Islet of Langerhans (tissue), 1 donor: ENCODE results near the gene CARD9.
"Not testable (repeated sequence)": the region's sequence is repeated elsewhere in the genome, so short reads cannot be mapped to it uniquely, and the experiment has no call there.

Source experiments
- FAIRE-seq: peaks from one replicate; lab custom pipeline; 2011; peaks lifted over from hg19 to GRCh38; lab: Jason Lieb, UNC

The CARD9 gene, protein sequence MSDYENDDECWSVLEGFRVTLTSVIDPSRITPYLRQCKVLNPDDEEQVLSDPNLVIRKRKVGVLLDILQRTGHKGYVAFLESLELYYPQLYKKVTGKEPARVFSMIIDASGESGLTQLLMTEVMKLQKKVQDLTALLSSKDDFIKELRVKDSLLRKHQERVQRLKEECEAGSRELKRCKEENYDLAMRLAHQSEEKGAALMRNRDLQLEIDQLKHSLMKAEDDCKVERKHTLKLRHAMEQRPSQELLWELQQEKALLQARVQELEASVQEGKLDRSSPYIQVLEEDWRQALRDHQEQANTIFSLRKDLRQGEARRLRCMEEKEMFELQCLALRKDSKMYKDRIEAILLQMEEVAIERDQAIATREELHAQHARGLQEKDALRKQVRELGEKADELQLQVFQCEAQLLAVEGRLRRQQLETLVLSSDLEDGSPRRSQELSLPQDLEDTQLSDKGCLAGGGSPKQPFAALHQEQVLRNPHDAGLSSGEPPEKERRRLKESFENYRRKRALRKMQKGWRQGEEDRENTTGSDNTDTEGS

DNA sequence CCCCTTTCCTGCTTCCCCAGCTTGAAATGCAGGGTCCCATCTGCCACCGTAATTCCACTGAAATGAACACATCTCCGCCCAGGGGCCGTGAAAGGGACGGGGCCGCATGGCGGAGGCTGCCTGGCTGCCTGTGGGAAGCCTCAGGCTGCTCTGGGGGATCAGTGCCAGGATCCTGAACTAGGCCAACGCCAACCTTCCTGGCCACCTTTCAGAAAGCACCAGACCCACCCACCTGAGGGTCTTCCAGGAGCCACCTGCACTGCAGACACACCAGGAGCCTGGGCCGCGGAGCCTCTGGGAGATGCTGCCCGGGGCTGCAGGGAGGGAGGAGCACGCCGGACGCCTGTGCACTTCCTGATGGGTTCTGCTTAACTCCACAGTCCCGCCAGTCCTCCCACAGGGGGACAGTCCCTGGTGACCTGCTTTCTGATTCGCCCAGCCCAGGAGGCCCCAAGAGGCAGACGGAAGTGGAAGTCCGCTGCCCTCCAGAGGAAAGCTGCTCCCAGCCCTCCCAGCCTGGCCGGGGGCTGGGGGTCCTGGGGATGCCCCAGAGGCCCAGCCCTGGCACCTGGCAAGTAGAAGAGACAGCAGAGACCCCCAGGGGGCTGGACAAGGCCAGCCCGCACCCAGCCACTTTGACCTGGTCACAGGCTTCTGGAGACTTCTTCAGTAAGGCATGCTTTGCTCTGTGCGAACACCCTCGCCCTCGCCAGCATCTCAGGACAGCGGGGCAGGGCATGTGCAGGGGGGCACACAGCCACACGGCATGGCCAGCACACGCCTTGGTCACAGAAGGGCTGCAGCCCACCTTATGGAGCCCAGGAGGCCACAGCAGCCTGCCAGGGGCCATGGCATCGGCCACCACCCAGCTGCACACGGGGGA is at the start of gene CARD9:
Gene CARD9 (minus strand): TSS at position 370 of the 883 bp plus-strand sequence. CDS start 1,591 bp downstream, outside the sequence.
- FAIRE-seq, result no peak

DNA sequence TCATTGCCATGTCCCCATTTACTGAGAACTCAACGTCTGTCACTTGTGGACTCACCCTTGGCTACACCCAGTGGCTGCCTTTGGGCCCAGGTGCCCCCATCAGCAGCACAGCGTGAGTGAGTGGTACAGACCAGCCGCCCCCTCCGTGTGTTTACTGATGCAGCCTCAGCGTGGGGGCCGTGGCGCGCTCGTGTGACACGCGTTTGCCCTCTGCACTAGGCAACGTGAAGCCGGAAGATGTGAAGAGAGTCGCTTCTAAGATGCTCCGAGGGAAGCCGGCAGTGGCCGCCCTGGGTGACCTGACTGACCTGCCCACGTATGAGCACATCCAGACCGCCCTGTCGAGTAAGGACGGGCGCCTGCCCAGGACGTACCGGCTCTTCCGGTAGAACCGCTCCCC is 49.4 kb upstream of the CARD9 start:
- FAIRE-seq, result no peak

DNA sequence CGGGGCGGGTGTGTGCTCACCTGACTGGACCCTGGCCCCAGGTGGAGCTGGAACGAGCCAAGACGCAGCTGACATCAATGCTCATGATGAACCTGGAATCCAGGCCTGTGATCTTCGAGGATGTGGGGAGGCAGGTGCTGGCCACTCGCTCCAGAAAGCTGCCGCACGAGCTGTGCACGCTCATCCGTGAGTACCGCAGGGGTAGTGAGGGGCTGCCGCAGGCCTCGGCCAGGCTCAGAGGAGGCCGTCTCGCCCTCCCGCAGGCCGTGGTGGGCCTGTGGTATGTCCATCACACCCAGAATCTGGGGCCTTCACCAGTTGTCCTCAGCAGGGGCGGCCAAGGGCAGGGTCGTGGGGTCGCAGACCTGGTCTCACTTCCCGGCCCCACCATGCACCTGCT is 48.3 kb upstream of the CARD9 start:
- FAIRE-seq, result no peak

DNA sequence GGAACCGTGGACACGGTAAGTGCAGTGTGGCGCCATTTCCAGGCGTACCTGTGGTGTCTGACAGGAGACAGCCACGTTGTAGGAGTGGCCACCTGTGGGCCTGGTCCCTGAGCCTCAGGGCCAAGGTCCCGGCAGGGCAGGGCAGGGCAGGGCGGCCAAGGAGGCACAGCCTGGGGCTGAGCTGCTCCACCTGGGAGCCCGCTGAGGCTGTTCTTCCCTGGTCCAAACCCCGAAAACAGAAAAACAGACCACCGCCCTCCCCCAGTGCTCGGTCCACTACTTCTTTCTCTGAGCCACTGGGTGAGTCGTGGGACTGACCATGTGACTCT is 45.6 kb upstream of the CARD9 start:
- FAIRE-seq, result no peak

DNA sequence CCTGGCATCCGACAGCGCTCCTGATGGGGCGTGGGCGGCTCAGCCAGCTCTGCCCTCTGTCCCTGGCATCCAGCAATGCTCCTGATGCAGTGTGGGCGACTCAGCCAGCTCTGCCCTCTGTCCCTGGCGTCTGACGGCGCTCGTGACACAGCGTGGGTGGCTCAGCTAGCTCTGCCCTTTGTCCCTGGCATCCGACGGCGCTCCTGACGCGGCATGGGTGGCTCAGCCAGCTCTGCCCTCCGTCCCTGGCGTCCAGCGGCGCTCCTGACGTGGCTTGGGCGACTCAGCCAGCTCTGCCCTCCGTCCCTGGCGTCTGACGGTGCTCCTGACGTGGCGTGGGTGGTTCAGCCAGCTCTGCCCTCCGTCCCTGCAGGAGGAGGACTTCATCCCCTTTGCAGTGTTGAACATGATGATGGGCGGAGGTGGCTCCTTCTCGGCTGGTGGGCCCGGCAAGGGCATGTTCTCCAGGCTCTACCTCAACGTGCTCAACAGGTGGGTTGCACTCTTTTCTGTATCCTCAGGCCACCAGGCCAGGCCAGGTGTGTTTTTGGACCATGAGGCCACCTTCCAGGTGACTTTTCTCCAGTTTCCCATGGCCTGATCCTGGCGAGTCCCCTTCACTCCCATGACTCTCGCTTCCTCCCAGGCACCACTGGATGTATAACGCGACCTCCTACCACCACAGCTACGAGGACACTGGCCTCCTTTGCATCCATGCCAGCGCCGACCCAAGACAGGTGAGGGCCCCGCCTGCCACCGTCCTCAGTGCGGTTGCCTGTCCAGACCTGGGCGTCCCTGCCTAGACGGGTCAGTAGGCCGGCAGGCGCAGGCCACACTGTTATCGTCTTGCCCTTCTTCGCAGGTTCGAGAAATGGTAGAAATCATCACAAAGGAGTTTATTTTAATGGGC is 45.0 kb upstream of the CARD9 start:
- FAIRE-seq, result no peak

DNA sequence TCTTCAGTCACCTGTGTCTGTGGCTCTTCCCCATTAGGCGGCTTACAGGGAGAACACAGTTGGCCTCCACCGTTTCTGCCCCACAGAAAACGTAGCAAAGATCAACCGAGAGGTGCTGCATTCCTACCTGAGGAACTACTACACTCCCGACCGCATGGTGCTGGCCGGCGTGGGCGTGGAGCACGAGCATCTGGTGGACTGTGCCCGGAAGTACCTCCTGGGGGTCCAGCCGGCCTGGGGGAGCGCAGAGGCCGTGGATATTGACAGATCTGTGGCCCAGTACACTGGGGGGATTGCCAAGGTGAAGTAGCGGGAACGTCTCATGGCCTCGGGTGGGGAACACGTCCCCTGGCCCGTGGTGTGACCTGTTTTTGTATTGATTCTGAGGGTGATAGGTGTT is 43.4 kb upstream of the CARD9 start:
- no peak for FAIRE-seq

DNA sequence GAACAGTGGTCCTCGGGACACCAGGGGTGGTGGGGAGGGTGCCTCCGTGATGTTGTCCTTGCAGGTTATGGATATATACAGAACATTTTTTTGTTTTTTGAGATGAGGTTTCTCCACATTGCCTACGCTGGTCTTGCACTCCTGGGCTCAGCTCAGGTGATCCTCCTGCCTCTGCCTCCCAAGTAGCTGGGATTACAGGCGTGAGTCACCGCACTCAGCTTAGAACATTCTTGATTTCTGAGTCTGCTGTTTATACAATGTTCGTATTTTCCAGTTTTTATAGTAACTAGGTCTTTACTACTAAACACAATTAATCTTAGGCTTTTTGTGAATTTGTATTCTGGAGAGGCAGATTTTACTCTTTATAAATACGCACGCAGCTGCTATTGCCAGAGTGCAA is 43.0 kb upstream of the CARD9 start:
- no peak for FAIRE-seq

DNA sequence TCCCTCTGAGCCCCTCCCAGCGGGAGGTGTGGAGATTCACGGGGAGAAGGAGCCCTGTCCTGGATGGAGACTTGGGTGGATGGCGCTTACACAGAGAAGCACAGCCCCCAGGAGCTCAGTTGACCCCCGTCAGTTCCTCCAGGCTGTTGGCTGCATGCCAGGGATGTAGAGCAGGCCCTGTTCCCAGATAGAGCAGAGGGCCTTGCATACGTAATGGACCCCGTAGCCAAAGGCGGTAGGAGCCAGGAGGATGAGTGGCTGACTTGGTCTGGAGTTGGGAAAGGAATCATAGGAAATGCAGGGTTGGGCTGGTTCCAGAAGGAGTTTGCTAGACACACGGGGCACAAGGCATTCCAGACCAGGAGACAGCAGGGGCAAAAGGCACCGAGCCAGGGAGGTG is 39.5 kb upstream of the CARD9 start:
- FAIRE-seq, result no peak

DNA sequence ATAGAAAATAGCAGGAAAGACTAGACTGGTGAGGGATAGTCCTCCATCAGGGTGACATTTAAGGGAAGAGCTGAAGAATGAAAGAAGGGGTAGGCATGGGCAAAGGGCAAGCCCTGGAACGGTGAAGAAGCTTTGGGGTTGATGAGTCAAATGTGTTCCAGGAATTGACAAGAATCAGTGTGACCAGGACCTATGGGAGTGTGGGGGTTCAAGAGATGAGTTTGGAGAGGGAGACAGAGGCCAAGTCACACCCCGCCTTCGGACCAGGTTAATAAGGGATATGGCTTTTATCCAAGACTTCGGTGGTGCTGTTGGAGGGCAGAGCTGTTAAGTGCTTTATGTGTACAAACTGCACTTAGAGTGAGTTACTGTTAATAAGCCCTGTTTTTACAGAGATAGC is 37.9 kb upstream of the CARD9 start:
- no peak for FAIRE-seq

DNA sequence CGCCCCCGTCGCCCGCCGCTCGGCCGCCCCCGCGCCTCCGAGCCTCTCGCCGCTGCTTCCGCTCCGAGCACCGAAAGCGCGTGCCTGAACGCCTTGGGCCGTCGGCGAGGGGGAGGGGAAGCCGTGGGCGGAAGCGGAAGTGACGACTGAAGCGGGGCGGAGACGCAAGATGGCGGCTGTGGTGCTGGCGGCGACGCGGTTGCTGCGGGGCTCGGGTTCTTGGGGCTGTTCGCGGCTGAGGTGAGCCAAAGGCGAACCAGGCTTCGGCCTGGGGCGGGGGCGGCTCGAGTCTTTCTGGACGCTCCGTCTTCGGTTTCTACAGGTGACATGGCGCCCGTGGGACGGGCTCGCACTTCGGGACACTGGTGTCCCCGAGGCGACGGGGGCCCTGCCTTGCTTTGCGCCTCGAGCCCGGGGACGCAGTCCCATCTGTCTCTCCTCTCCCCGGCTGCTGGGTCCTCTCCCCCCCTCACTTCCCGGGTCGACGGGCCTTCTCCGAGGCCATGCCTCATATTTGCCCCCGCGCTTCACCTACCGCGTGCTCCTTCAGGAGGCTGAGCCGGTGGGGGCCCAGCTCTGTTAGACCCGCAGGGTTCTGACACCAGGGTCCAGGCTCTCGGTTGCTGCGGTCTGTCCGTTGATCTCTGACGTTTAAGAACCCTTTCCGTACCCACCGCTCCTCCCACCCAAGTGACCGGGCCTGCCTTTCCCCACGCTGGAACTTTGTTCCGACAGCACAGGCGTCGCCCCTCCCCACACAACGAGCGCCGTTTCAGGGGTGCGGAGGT is 37.2 kb upstream of the CARD9 start, which contains the start of the genes ENTR1 and PMPCA:
Gene ENTR1 (minus strand): TSS at position 115 of the 788 bp plus-strand sequence. CDS start 217 bp downstream, outside the sequence.
Gene PMPCA (plus strand): TSS at position 159 of the 788 bp plus-strand sequence. CDS start 11 bp downstream, at position 170.
- no peak for FAIRE-seq

DNA sequence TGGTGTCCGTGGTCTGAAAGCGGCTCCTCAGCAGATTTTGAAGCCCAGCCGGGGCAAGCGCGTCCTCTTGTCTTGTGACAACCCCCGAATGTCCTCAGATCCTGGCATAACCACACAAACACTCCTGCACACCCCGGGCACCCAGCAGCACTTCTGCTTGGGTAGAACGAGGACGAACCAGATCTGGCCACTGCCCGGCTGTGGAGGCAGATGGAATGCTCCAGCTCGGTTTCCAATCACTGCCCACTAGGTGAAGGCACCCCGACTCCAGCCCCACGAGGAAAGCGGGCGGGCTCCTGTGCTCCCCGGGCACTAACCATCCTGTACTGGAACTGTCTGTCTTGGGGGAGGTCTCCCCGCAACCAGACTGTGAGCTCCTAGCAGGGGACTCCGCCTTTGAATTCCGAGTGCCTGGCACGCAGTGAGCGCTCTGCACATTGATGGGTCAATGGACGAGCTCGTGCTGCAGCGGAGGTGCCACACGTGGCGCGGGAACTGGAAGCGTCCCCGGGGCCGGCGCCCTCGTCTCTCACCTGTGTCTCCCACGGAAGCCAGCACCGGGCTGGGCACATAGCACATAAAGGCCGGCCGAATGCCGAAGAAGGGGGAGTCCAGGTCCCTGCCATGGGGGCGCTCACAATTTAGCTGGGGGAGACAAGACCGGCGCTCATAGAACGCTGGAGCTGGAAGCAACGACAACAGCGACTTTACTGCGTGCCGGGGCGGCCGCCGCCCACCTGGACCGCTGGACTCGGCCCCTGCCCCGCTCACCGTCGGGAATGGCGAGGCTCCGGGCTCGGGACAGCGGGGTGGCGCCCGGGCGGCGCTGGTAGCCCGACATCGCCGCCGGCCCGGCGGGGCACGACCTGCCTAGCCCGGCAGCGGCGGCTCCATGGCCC is 36.3 kb upstream of the CARD9 start:
- FAIRE-seq, result no peak

DNA sequence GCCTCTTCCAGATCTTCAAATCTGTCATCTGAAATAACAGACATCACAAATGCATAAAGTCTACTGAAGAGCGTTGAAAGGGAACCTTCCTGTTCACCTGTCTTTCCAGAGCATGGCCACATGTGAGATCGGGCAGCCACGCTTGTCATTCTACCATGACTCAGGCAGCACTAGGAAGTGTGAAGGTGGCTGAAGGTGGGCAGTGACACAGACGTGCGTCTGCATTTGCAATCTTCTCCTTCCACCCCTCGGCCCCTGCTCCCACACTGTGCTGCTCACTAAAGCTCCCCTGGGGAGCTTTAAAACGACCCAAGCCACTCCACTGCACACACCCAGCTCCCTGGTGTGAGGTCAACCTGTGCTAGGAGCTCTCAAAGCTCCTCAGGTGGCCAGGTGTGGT is 34.4 kb upstream of the CARD9 start:
- no peak for FAIRE-seq

DNA sequence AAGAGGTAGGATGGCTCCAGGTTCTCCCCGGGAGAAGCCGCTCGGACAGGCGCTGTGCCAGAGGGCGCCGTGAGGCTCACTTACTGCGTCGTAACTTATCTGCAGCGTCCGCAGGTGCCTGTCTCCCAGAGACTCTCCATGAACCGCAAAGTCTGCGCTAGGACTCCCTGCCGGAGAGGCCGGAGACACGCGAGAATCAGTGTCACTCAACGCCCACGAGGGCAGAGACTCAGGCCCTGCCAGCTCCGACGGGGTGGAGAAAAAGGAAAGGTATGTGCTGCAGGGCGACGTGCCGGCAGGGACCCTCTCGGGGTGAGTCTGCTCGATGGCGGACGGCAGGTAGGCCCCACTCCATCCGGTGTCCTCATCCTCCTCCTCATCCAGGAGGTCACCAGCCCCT is 33.6 kb upstream of the CARD9 start:
- FAIRE-seq, result not testable (repeated sequence)

DNA sequence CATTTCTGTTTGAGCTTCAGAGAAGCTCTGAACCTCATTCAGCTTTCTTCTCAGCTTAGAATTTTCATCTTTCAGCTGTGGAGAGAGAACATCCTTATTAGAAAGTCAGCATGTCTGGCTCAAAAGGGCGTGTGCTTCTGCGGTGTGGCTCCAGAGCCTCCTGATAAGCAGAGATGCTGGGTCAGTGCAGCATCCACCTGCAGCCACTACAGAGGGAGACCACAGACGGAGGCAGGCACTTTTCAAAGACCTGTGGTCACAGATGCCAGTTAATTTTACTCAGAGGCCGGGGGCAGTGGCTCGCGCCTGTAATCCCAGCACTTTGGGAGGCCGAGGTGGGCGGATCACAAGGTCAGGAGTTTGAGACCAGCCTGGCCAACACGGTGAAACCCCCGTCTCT is 32.4 kb upstream of the CARD9 start:
- not testable (repeated sequence) for FAIRE-seq

DNA sequence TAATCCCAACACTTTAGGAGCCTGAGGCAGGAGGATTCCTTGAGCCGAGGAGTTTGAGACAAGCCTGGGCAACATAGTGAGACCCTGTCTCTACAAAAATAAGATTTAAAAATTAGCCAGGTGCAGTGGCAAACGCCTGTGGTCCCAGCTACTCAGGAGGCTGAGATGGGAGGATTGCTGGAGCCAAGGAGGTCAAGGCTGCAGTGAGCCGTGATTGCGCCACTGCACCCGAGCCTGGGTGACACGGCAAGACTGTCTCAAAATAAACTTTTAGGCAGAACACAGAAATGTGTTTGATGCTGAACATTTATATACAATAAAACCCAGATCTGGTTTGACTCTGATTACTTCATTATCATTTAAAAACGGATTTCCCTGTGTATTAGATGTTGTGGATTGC is 32.0 kb upstream of the CARD9 start:
- no peak for FAIRE-seq

DNA sequence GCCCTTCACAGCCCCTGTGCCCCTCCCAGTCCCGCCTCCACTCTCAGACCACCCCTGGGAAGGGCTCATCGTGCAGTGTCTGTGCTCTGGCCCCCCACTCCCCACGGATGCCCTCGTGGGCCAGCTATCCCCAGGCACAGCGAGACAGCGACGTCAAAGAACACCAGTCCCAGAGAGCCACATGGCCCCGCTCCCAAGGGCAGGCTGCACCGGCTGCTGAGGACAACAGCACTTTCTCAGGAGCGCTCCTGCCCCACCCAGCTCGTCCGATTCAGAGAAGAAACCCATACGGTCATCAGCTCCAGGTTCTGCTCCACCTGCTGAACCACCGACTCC is 31.3 kb upstream of the CARD9 start:
- no peak for FAIRE-seq

DNA sequence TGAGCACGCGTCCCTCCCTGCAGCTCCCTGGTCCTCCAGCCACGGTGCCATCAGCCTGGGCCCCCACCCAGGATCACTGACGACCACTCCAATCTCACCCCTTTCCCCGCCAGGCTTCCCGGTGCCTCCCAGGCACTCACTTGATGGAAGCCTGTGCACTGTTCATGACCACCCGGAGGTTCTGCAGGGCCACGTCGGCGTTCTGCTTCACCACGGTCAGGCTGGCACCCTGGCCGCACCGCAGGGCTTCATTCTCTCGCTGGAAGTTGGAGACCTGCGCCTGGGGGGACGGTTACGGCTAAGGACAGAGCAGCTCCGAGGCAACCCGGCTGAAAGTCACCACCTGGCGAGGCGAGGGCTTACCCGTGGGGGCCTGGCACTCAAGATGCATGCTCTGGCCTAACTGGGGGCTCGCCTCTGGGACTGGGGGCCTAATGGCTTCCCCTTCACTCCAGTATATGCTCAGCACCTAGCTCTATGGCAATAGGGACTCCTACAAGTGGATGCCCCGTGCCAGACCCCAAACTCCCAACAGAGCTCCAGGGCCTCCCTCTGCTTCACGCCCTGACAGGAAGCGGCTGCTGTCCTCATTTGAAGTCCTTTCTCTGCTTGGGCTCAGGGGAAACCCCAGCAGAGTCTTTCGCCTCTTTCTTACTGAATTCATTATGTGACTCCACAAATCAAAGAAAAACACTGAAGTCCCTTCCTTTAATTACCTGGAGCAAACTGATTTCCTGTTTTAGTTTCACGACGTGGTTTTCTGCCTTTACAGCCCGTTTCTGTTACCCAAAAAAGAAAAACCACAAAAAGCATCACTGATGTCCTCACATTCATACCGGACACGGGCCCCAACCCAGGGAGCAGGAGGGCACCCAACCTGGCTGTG is 30.7 kb upstream of the CARD9 start:
- no peak for FAIRE-seq

DNA sequence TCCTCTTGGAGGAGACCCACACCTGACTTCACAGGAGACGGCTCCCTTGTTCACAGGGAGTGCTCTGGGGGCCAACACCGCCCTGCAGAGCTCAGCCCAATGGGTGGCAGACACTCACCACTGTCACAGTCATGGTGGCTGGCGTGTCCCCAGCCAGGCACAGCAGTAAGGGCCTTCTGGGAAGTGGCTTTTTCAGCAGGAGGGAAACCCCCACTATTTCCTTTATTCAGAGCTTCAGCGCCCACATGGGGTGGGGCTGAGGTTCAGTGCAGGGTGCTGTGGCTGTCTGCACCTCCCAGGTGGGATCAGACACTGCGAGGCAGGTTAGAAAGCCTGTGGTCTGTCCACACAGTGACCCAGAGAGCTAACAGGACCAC is 30.1 kb upstream of the CARD9 start:
- no peak for FAIRE-seq

DNA sequence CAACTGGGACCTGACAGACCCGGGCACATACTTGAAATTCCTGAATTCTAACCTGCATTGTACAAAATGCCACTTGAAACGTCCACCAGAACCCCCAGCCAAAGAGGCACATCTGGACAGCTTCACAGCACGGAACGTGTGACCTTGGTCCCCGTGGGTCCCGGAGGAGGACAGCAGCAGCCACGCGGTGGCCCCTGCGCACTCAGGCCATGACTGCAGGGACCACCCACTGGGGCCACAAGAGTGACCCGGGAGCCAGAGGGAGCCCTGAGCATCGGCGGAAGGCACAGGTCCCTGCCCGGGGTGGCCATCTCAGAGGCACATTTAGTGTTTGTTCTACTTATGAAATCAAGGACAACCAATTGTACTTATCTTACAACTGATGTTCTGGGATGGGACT is 28.6 kb upstream of the CARD9 start:
- no peak for FAIRE-seq
